ENCODE measurements around the gene P3H1. TPM values are rescaled to one million over a fixed set of nuclear protein-coding genes. Genes with fewer than 3 reads are reported as not detected.
"Not testable (repeated sequence)": the region's sequence is repeated elsewhere in the genome, so short reads cannot be mapped to it uniquely, and the experiment has no call there.

P3H1 gene
- total RNA-seq, 1 donor from 2014 or later: 8.6 TPM

- TF ChIP-seq CTCF (IDR thresholded peaks at IDR 0.05; ENCODE audit: borderline replicate concordance): peak; percentile 77
- Histone ChIP-seq H3K36me3 (peaks cover 94% of the 10 kb centered on the region), H3K4me3 (no peak overlapping the region), H3K27me3 (ENCODE audit: low read depth) (no peaks in the 10 kb centered on the region), H3K27ac (replicated peaks) (no peak overlapping the region), H3K9me3 (replicated peaks) (no peaks in the 10 kb centered on the region), H3K4me1 (no peaks in the 10 kb centered on the region)
- intact Hi-C loops (cut with micrococcal nuclease): no loop called here
- no peak for DNase-seq
Observed at GRCh38 chr1:42756956-42757891, 9.6 kb downstream of the P3H1 start.

- H3K27ac ChIP-seq (replicated peaks): no peak overlapping the region
- TF ChIP-seq CTCF (IDR thresholded peaks at IDR 0.05; ENCODE audit: borderline replicate concordance): no peak
- intact Hi-C loops (cut with micrococcal nuclease): no loop called here
- no peak overlapping the region for H3K4me3 ChIP-seq
- H3K4me1 ChIP-seq: no peaks in the 10 kb centered on the region
- no peaks in the 10 kb centered on the region for H3K9me3 ChIP-seq (replicated peaks)
- DNase-seq: no peak
- peaks cover 89% of the 10 kb centered on the region for H3K36me3 ChIP-seq
- no peaks in the 10 kb centered on the region for H3K27me3 ChIP-seq (ENCODE audit: low read depth)
Observed at GRCh38 chr1:42753070-42753469, 13.8 kb downstream of the P3H1 start.

GRCh38 chr1:42752284-42752683 lies 14.5 kb downstream of the P3H1 start:
- DNase-seq: no peak
- Histone ChIP-seq H3K36me3 (peaks cover 86% of the 10 kb centered on the region), H3K4me1 (no peaks in the 10 kb centered on the region)

GRCh38 chr1:42751511-42752070 lies 15.2 kb downstream of the P3H1 start:
- intact Hi-C loops (cut with micrococcal nuclease); H3K4me1 ChIP-seq; H3K9me3 ChIP-seq (replicated peaks): not testable (repeated sequence)

More at GRCh38 chr1:42752284-42752683, 14.5 kb downstream of the P3H1 start:
- H3K27me3 ChIP-seq (ENCODE audit: low read depth): no peaks in the 10 kb centered on the region
- H3K4me3 ChIP-seq: no peak overlapping the region
- TF ChIP-seq CTCF (IDR thresholded peaks at IDR 0.05; ENCODE audit: borderline replicate concordance): no peak
- no peak overlapping the region for H3K27ac ChIP-seq (replicated peaks)
- H3K9me3 ChIP-seq (replicated peaks): no peaks in the 10 kb centered on the region
- intact Hi-C loops (cut with micrococcal nuclease): no loop called here

GRCh38 chr1:42750041-42750440 lies 16.8 kb downstream of the P3H1 start:
- Histone ChIP-seq H3K4me1 (no peaks in the 10 kb centered on the region), H3K27ac (replicated peaks) (no peak overlapping the region), H3K4me3 (no peak overlapping the region), H3K36me3 (peaks cover 82% of the 10 kb centered on the region), H3K27me3 (ENCODE audit: low read depth) (no peaks in the 10 kb centered on the region), H3K9me3 (replicated peaks) (no peaks in the 10 kb centered on the region)
- no peak for DNase-seq
- no peak for TF ChIP-seq CTCF (IDR thresholded peaks at IDR 0.05; ENCODE audit: borderline replicate concordance)
- intact Hi-C loops (cut with micrococcal nuclease): no loop called here

More at GRCh38 chr1:42751511-42752070, 15.2 kb downstream of the P3H1 start:
- H3K27ac ChIP-seq (replicated peaks); DNase-seq; H3K4me3 ChIP-seq; H3K27me3 ChIP-seq (ENCODE audit: low read depth): not testable (repeated sequence)
- peaks cover 86% of the 10 kb centered on the region for H3K36me3 ChIP-seq

Data from left ventricle myocardium inferior (tissue), 1 donor.